GM18867 (cell line): ENCODE measurements around the gene SUCLG1.
"Not testable (repeated sequence)": the region's sequence is repeated elsewhere in the genome, so short reads cannot be mapped to it uniquely, and the experiment has no call there.

ENCODE experiments used
- ATAC-seq: cut with Tn5 transposase; IDR thresholded peaks from one replicate; pipeline ENCODE4 v1.9.1; 2021; ENCODE audit warnings: mild to moderate bottlenecking, moderate library complexity; ENCODE audit not compliant: unreplicated experiment

The SUCLG1 gene

DNA sequence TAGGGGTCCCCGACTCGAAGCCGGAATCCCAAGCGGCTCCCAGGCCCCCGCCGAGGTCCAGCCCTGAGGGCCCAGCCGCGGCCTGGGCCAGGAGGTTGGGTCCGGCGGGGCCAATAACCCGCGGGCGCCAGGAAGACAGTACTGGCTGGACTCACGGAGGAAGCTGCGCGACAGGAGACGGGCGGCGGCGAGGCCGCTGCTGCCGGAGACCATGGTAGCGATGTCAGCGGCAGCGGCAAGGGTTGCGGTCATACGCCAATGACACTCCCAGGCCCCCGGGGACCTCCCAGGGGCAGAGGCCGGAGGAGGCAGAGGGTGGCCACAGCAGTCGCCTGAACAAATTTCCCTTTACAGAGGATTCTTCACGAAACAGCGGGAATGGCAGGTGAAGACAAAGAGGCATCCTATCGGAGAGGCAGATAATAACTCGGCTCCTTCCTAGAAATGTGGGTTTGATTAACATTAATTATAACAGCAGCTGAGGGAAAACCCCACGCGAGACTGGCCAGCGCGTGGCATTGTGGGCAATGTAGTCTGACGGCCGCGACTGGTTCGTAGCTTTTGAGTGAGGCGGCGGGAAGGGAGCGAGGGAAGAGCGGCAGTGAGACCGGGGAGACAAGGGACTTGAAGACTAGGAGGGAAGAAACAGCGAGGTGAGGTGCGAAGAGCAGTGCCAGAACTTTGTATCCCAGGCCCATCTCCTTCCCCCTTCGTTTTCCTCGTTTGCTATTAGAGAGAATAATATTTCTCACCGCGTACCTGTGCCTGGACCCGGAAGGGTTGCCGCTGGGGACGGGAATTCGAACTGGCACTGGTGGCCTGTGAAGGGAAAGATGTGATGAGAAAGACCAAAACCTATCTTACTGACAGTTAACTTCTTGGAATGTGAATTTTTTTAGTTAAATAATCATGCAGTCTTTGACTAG, at the start of gene SUCLG1:
TSS of gene SUCLG1 (minus strand) at position 263 of the 926 bp plus-strand sequence. CDS start at position 252, 11 bp downstream.
- ATAC-seq: peak; percentile 97

DNA sequence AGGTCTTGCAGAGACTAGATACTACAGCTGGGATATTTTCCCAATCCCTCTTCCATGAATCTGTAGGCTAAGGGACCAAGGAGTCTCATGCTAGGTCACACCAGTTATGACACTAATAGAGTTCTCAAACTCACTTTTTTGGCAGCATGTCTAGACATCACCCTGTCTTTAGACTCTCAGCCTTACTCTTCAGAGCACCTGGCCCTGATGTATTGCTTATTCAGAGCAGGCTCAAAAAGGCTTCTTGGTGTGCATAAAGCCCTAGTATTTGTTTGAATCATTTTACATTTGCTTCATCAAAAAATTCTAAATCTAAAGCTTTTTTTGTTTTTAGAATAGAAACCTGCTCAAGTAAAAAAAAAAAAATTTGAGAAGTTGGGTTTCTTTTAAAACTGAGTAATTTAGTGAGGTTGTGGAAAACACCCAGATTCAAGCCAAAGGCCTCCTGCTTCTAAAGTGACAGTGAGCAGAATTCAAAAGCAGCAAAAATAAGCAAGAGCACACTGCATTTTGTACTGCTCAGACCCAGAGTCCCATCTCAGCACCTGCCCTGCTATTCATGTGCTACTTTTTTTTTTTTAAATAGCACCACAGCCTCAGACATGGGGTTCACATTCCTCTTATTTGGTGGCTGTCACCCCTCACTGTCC, 39.2 kb upstream of the SUCLG1 start:
- ATAC-seq: no peak

DNA sequence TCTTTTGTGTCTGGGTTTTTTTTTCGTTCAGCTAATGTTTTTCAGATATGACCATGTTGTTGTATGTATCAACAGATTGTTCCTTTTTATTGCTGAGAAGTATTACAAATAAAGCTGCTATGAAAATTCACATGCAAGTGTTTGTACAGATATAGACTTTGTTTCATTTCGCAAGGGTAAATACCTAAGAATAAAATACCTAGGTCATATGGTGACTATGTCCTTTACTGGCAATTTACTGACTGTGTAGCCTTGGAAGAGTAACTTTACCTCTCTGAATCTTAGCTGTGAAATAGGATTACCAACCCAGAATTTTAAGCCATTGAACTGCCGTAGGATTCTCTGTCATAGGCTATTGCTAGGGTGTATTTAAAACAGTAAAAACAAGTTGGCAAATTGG, 38.2 kb upstream of the SUCLG1 start:
- no peak for ATAC-seq

DNA sequence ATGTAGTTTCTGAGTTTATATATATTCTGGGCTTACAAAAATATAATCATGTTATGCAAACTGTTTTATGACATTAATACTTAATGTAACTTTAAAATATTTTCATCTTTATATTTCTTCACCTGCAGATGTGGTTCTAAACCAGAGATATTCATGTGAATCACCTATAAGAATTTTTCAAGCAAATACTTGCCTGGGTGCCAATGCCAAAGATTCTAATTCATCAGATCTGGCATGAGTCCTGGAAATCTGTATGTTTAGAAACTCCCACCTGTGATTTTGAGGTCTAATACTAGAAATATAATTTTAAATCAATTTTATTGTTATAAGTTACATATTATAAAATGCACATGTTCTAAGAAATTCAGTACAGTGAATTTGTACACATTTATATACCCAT, 37.3 kb upstream of the SUCLG1 start:
- ATAC-seq: no peak

DNA sequence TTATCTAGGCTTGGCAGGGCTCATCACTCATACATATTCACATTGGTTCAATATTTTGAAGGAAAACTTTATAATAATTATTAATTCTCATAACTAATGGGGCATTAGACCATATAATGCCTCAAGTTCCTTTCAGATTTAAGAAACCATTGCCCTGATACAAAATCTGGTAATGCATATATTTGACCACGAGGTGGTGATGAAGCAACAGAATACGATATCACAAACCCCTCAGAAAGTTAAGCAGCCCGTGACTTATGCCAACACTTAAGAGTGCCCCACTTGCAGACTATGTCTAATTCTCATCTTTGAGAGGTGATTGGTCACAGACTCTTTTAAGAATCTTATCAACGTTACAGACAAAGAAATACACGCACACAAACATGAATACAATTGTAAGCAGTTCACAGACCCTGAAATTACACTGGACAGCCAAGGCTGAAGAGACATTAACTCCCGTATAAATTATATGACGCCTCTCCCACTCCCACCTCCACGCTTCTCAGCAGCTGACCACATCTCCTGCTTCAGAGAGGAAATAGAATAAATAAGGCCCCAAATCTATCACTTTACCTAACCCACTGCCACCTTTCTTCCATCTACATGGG, 36.6 kb upstream of the SUCLG1 start:
- ATAC-seq: peak; percentile 86

DNA sequence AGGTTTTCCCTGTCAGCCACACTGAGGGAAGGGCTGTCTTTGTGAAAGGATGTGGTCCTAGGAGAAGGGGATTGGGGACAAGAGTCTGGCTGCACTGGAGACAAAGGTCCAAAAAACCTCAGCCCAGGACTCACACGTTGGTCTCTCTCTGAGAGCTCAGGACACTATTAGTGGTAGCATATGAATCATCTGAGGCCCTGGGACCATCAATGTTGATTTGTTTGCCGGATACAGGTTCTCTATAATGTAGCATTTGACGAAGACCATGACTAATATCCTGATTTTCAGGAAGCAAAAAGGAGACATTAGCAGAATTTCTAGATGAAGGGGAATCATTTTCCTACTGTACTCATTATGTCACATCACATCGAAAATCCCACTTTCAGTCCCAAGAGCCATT, 35.0 kb upstream of the SUCLG1 start:
- ATAC-seq: no peak

DNA sequence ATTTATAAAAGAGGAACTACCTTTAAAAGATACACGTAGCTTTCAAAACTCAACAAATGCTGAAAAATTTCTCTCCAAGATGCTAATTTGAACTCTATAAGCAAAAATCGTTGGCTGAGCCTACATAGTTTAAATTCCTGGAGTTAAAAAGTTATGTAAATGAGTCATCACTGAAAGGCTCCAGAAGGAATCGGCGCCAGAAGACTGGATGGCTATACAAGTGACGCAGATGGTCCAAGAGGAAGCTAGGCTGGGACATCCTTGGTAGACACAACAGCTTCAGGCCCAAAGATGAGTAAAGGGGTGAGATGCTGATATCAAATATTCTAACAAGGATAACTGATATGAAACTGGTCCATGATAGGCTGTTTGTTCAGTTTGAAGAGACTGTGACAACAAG, 34.4 kb upstream of the SUCLG1 start:
- no peak for ATAC-seq

DNA sequence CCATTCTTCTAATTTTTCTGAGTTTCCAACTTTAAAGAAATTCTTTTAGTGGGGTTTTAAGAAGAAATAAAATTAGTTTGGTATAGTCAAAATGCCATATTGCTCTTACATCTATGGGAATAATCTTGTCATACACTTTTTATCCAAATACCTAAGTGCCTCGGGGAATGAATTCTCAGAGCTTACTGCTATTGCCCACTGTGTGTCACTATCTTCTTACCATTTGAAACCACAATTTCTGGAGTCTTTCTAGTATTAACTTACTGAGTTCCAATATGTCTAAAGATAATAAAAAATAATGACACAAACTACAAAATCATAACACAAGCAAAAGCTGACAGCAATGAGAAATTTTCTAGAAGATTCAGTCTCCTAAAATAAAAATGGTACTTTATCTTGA, 33.5 kb upstream of the SUCLG1 start:
- ATAC-seq: no peak

DNA sequence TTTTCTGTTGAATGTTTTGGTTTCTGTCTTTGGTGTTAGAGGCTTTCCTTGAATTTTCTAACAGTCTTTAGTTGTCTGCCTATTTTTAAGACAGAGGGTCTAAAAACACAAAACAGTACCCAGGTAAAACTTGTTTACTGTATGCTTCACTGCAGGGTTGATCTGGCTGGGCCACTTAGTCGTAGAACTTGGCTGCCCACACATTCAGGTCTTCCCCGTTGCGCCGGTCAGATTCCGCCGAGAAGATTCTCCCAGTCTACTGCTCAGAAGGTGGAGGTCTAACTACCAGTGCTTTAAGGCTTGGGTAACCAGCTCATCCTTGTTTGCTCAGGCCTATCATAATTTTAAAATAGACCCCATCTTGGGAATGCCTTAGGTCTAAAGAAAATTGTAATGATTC, 32.7 kb upstream of the SUCLG1 start:
- no peak for ATAC-seq

DNA sequence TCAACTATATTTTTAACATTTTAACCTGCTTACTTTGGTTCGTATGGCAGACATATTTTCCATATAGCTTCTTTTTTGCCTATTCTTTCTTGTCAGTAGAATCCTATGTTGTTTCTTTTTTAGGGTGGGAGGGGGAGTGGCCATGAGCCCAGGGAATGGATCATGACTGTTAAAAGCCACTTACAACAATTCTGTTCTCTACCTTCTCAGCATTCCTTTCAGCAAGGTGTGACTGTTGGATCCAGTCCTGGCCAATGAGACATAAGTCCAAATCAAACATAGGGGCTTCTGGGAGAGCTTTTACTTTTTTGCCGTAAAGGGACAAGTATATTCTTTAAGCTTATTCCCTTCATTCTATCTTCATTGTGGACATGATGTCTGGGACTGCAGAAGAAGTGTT, 32.2 kb upstream of the SUCLG1 start:
- no peak for ATAC-seq

DNA sequence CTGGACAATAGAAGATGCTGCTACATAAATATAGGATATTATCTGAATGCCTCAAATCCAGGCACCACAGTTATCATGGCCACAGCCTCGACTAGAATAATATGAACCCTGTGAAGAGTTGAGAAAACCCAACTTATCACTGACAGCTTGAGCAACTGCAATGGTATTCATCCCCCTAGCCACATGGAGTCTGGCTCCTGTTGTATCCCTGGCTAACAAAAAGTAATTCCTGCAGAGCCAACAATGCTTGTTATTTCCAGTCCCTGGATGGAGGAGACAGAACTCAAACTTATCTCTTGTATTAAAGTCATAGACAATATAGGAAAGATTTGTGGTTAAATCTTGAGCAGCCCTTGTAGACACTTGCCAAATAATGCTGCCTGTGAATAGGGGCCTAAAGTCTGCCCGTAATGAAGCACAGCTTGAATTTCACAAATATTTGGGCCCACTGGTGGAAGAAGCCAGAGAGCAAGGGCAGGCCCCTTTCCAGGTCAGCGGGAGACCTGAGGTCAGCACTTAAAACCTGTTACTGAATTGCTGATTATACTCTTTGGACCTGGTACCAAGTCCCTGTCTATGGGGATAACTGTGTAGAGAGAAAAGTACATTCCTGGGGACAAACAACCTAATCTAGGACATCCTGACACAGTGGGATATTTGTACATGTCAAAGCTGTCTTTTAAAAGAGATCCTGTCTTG, 28.4 kb upstream of the SUCLG1 start:
- no peak for ATAC-seq

DNA sequence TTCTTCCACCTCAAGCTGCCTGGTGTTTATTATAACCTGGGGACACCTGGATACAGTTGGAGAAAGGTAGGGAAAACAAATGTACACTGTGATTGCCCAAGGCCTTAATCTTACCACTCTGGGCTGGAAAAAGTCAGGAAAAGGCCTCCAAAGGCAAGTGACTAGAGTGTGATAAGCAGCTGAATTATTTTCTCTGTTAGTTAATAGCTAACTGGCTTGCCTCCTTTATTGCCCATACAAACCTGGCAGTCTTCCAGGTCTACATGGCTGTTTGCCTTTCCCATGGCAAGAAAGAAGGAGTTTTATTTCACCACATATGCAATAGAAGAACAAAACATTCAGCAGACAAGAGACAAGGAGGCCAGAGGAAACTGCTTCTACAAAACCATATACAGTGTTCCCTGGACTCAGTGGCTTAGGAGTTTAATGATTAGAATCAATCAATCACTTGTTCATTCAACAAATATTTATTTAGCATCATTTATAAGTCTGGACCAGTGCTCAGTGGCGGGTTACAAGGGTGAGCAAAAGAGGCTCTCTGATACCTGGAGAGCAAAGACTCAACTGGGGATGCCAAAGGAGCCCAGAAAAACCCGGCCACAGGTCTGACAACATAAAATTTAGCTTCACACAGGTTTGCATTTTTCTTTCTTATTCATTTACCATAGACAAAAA, 27.5 kb upstream of the SUCLG1 start:
- no peak for ATAC-seq

DNA sequence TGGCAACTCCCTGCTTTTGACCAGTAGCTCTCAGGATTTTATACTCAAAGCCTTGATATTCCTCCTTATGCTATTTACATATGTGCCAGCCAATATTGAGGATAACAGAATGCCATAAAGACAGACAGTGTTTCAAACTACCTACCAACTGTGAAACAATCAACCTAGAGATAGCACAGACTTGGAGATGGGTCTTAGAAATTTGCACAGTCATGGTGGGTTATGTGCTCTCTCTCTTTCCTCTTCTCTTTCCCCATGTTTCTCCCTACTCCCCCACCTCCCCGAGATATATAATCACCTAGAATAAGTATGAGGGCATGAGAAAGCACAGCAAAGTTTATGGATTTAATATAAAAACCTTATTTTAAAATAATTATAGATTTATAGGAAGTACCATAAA, 24.2 kb upstream of the SUCLG1 start:
- no peak for ATAC-seq

DNA sequence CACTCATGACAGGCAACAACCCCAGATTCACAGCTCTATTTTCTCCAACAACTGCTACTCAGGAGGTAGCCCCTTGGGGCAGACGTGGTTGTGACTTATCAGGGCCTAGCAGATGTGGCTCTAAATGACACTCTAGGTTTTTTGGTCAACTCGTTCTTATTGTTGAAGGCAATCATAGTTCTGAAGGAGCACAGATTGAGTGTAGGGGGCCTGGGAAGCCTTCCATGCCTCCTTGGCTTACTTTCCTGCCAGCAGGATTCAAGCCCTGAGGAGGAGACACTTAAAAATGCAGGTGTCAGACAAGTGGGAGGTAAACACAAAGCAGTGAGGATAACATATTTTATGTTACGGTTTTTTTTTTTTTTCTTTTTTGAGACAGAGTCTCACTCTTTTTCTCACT, 23.5 kb upstream of the SUCLG1 start:
- ATAC-seq: no peak

DNA sequence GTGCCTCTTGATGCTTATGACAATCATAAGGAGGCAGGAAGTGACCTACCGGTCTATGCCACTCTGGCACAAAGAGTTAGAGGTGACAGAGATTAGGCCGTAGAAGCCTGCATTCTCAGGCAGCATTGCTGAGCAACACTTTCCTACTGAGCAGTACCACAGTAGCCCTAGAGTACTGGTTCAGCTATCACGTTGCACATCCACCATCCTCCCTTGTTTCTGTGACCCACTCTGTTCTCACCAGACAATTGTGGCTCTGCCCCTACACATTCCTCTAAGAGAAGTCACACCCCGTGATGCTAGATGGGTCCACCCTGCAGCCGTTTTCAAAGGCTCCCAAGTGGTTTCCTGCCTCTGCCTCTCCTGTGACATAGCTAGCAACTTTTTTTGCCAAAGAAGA, 22.6 kb upstream of the SUCLG1 start:
- ATAC-seq: no peak

DNA sequence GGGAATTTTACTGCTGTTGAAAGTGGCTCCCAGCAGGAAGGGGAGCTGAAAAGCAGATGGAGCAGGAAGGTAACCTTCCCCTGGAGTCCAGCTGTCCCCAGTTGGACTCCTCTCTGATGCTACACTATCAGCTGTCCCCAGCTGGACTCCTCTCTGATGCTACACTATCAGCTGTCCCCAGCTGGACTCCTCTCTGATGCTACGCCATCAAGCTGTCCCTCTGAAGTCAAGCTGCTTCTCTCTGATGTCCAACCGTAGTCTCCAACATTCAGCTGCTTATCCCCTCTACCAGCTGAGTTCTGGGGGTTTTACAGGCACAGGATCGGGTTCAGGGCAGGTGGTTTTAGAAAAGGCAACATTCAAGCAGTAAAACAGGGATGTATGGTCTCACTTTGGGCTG, 19.8 kb upstream of the SUCLG1 start:
- no peak for ATAC-seq

DNA sequence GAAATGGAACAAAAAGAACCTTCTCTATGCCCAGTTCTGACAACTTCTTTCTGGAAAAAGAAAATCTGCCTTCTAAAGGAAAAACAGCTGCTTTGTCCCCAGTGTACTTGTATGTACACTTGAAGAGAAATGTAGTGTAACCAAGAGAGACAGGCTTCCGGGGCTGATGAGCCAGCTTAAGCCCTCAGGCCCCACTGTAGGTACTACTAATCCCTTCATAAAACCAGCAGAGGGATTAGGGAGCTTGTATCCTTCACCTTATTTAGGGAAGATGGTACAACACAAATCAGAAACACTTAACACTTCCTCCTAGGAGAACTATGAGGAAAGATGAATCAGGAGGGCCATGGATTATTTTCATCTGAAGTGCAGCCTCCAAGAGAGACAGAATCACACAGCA, 18.8 kb upstream of the SUCLG1 start:
- ATAC-seq: no peak

DNA sequence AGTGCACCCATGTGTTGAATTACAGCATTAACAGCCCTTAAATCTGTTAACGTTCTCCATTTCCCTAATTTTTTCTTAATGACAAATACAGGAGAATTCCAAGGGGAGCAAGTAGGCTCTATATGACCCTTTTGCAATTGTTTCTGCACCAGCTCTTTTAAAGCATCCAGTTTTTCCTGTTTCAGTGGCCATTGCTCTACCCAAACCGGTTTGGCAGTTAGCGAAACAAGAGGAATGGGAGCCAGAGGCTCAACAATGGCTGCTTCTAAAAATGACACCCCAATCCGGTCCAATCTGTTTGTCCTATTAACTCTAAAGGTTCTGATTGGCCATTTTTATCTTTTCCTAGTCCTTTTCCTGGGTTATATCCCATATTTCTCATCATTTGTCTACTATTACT, 15.1 kb upstream of the SUCLG1 start:
- ATAC-seq: no peak

DNA sequence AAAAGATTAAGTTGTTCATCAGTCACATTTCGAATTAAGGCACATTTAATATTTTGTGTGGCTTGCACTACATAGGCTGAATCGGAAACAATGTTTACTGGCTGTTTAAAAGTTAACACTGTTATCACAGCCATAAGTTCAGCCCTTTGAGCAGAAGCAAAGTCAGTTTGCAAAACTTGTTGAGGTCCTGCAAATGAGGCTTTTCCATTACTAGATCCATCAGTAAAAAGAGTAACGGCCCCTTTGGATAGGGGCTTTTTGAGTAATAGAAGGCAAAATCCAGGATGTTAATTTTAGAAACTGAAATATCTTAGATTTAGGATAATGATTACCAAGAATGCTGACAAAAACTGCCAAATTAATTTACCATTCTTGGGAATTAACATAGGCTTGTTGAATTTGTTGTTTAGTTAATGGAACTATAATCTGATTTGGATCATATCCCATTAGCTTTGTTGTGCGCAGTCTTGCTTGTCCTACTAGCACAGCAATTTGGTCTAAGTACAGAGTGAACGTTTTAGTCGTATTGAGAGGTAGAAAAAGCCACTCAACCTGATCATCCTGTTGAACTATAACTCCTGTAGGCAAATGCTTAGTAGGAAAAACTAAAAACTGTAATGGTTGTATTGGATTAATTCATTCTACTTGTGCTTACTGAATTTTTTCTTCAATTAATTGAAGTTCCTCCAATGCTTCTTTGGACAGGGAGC, 13.9 kb upstream of the SUCLG1 start:
- no peak for ATAC-seq

DNA sequence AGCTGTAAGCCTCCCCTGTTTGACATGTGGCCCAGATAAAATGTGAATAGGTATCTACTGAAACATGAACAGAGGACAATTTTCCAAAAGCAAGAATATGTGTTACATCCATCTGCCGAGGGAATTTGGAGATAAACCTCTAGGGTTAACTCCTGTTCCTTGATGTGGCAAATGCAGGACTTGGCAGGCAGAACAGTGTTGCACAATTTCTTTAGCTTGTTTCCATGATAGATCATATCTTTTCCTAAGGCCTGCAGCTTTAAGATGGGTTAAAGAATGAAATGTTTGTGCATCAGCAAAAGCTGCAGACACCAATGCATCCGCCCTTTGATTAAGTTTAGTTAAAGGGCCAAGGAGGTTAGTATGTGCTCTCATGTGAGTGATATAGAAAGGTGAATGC, 13.3 kb upstream of the SUCLG1 start:
- not testable (repeated sequence) for ATAC-seq
